ENCODE measurements around the gene TIMP2. TPM values are rescaled to one million over a fixed set of nuclear protein-coding genes. Genes with fewer than 3 reads are reported as not detected.

The TIMP2 gene
- total RNA-seq, 1 donor from 2014 or later, result 109 TPM

DNA sequence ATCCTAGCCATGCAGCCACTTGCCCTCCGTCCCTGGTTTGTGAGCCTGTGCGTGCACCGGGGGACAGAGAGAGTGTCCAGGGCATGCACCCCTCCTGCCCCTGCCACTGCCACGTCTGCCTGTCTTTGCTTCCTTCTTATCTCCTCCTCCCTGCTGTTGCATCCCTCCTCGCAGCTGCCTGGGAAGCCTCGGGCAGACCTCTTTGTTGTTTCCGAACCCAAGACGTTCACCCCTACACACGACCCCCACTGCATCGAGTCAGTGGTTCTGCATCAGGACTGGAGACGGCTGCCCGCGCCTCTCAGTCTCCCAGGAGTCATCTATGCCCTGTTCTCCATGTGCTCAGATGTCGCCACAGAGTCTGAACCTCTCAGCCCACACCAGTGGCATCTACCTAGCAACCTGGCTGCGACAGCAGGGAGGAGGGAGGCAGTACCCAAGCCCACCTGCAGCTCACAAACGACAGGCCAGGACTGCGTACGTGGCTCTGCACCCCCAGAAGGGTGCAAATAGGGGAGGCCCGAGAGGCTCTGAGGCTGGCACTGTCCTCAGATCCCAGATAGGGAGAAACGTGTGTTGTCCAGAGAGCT lies 5.2 kb downstream of the TIMP2 start:
- no peak for DNase-seq (ENCODE audit: low spot score in 2 of 2, unreplicated experiment in 2 of 2)
- no peak for TF ChIP-seq CTCF (IDR thresholded peaks at IDR 0.05; ENCODE audit: unreplicated experiment)
- Mint-ChIP-seq H3K27me3 (ENCODE audit: low read depth) (no peaks in the 10 kb centered on the region), H3K27ac (no peak overlapping the region), H3K36me3 (peaks cover 2% of the 10 kb centered on the region), H3K9me3 (no peaks in the 10 kb centered on the region), H3K4me3 (no peak overlapping the region), H3K4me1 (peaks cover 42% of the 10 kb centered on the region)

DNA sequence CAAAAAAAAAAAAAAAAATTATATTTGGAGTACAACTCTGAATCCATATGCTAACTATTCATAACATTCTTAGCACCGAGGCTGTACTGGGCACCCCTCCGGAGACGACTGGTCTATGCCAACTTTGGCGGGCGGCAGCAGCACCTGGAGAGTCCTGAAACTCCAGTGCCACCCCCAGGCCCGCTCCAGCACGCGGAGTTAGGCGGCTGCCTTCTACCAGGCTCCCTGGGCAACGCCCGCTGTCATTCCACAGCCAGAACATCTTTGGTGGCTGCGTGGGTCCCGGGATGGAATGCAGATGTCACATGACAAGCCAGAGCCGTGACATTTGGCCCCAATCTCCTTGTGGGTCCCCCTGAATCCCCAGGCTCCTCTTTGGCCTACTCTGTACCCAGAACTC lies 6.2 kb downstream of the TIMP2 start:
- DNase-seq (ENCODE audit: low spot score in 2 of 2, unreplicated experiment in 2 of 2), result no peak
- H3K9me3 Mint-ChIP-seq, result no peaks in the 10 kb centered on the region
- H3K27ac Mint-ChIP-seq, result no peak overlapping the region
- no peaks in the 10 kb centered on the region for H3K27me3 Mint-ChIP-seq (ENCODE audit: low read depth)
- no peak for TF ChIP-seq CTCF (IDR thresholded peaks at IDR 0.05; ENCODE audit: unreplicated experiment)
- H3K4me3 Mint-ChIP-seq, result no peak overlapping the region
- peaks cover 2% of the 10 kb centered on the region for H3K36me3 Mint-ChIP-seq
- peaks cover 41% of the 10 kb centered on the region for H3K4me1 Mint-ChIP-seq

GRCh38 chr17:78917451-78918275 lies 7.5 kb downstream of the TIMP2 start:
- H3K9me3 Mint-ChIP-seq, result no peaks in the 10 kb centered on the region
- no peak for DNase-seq (ENCODE audit: low spot score in 2 of 2, unreplicated experiment in 2 of 2)
- H3K27me3 Mint-ChIP-seq (ENCODE audit: low read depth), result no peaks in the 10 kb centered on the region
- H3K4me3 Mint-ChIP-seq, result no peak overlapping the region
- H3K4me1 Mint-ChIP-seq, result peaks cover 31% of the 10 kb centered on the region
- peak overlapping the region; percentile 87 for H3K27ac Mint-ChIP-seq
- peaks cover 2% of the 10 kb centered on the region for H3K36me3 Mint-ChIP-seq
- no peak for TF ChIP-seq CTCF (IDR thresholded peaks at IDR 0.05; ENCODE audit: unreplicated experiment)

DNA sequence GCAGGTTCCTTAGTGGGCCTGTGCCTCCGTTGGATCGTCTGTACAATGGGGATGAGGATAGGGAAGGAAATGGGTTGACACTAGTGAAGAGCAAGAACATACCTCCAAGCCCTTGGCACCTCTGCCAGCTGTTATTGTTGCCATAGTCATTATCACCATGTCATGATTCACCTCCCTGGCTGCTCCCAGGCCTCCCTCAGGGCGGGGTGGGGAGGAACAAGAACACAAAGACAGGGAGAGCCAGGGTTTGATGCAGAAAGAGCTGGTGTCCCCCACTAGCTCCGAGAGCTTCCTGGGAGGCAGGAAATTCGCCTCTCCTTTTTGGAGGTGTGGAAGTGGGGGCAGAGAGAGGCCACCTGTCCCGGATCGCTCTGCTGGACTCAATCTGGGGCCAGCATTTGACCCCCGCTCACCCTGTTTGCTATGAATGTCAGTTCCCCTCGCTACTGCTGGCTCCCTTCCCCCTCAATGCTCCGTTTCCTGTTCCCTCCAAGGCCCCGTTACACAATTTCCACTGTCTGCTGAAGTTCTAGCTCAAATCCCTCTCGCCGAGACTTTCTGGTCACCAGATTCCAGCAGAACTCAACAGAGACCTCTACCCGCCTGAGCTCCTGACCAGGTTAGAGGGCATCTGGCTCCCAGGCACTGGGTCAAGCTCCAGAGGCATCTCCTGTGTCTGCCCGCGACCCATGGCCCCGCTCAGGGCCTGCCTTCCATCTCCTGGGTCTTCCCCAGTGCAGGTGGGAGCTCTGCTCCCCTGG lies 9.1 kb downstream of the TIMP2 start:
- DNase-seq (ENCODE audit: low spot score in 2 of 2, unreplicated experiment in 2 of 2), result no peak
- Mint-ChIP-seq H3K27me3 (ENCODE audit: low read depth) (no peaks in the 10 kb centered on the region), H3K4me1 (peaks cover 27% of the 10 kb centered on the region), H3K36me3 (peaks cover 5% of the 10 kb centered on the region), H3K4me3 (no peak overlapping the region), H3K9me3 (no peaks in the 10 kb centered on the region), H3K27ac (peak overlapping the region; percentile 54)
- TF ChIP-seq CTCF (IDR thresholded peaks at IDR 0.05; ENCODE audit: unreplicated experiment), result no peak

DNA sequence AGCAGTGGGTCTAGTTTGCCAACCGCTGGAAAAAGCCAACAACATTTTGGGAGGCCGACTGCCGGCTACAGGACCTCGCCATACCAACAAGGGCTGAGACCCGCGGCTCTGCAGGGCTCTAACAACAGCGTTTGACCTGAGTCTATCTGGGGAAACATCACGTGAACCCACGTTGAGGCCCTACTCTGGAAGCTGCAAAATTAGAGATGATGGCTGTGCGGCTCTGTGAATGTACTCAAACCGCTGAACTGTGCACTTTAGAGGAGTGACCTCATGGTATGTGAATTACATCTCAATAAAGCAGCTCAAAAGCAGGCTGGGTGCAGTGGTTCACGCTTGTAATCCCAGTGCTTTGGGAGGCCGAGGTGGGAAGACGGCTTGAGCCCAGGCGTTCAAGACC lies 12.1 kb downstream of the TIMP2 start:
- Mint-ChIP-seq H3K4me3 (no peak overlapping the region), H3K27ac (no peak overlapping the region), H3K27me3 (ENCODE audit: low read depth) (no peaks in the 10 kb centered on the region), H3K36me3 (peaks cover 5% of the 10 kb centered on the region), H3K9me3 (no peaks in the 10 kb centered on the region), H3K4me1 (peaks cover 16% of the 10 kb centered on the region)
- no peak for DNase-seq (ENCODE audit: low spot score in 2 of 2, unreplicated experiment in 2 of 2)
- no peak for TF ChIP-seq CTCF (IDR thresholded peaks at IDR 0.05; ENCODE audit: unreplicated experiment)
